ENCODE measurements around the gene ZBTB20. TPM values are rescaled to one million over a fixed set of nuclear protein-coding genes. Genes with fewer than 3 reads are reported as not detected.

ZBTB20 gene
- total RNA-seq, 4 donors from 2014 or later: 4.1 to 41.8 (median 11.6) TPM

DNA sequence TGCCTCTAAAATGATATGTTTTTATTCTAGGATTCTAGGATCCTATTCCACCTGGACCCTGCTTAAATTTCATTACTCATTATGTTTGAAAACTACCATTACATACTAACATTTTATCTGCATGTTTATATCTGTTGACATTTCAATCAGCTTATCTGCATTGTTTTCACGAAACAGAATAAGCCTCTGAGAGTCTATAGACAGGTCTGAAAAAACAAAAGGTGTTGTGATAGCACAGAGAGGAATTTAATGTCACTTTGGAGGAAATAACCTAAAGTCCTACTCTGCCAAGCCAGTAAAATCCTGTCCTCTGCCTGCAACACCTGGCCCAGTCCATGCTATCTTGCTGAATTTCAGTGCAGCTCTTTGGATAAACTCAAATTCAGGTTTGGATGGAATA lies 315.2 kb downstream of the ZBTB20 start:
- H3K4me3 ChIP-seq: no peak overlapping the region
- TF ChIP-seq POLR2A (IDR thresholded peaks at IDR 0.05): no peak
- TF ChIP-seq, protein P1, sequence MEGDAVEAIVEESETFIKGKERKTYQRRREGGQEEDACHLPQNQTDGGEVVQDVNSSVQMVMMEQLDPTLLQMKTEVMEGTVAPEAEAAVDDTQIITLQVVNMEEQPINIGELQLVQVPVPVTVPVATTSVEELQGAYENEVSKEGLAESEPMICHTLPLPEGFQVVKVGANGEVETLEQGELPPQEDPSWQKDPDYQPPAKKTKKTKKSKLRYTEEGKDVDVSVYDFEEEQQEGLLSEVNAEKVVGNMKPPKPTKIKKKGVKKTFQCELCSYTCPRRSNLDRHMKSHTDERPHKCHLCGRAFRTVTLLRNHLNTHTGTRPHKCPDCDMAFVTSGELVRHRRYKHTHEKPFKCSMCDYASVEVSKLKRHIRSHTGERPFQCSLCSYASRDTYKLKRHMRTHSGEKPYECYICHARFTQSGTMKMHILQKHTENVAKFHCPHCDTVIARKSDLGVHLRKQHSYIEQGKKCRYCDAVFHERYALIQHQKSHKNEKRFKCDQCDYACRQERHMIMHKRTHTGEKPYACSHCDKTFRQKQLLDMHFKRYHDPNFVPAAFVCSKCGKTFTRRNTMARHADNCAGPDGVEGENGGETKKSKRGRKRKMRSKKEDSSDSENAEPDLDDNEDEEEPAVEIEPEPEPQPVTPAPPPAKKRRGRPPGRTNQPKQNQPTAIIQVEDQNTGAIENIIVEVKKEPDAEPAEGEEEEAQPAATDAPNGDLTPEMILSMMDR (IDR thresholded peaks at IDR 0.05): no peak
- intact Hi-C loops (cut with DNase I): no loop called here
- H3K9me3 ChIP-seq: no peaks in the 10 kb centered on the region
- no peaks in the 10 kb centered on the region for H3K27me3 ChIP-seq
- H3K36me3 ChIP-seq: no peaks in the 10 kb centered on the region
- no peak overlapping the region for H3K27ac ChIP-seq
- 79 to 89% methylated on average over 1 of the region's 1 CpG for WGBS, 2 donors
- DNase-seq: no peak
- H3K4me1 ChIP-seq: no peaks in the 10 kb centered on the region

DNA sequence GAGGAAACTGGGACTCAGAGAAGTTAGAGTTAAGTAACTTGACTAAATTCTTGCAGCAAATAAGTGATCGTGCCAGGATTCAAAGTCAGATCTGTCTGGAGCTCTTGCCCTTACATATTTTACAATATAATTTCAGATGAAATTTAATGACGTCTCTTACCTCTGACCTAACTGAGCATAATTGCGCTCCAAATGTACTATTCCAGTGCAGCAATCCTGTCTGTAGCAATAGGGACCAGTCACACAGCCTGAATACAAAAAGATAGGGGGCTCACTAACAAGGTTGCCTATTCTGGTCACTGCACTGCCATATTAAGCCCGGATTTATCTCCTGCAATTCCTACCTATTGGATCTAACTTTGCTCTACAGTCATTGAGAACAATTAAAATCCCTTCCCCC lies 316.4 kb downstream of the ZBTB20 start:
- H3K4me3 ChIP-seq: no peak overlapping the region
- DNase-seq: no peak
- H3K27ac ChIP-seq: no peak overlapping the region
- no peaks in the 10 kb centered on the region for H3K4me1 ChIP-seq
- no peaks in the 10 kb centered on the region for H3K9me3 ChIP-seq
- WGBS, 2 donors: 94 to 98% methylated on average over 4 of the region's 4 CpGs
- no peaks in the 10 kb centered on the region for H3K36me3 ChIP-seq
- no peaks in the 10 kb centered on the region for H3K27me3 ChIP-seq
- intact Hi-C loops (cut with DNase I): no loop called here
- no peak for TF ChIP-seq POLR2A (IDR thresholded peaks at IDR 0.05)
- TF ChIP-seq, protein P1 (IDR thresholded peaks at IDR 0.05): no peak

DNA sequence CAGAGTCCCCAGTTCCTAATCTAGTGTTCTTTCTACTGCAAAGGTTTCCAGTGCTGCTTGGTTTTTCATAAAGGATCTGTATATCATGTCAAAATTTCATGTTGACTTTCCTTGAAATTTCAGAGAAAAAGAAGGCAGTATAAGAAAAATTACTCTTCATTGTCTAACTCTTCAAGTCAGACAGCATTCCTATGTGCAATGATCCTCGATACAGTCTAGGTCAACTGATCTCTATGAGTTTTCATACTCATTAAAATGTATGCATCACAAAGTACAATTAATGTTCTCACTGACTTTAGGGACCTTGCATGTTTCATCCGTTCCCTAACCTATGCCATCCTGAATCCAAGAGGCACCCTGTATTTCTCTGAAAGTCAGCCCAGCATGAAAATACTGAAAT lies 317.3 kb downstream of the ZBTB20 start:
- H3K27ac ChIP-seq: no peak overlapping the region
- H3K4me3 ChIP-seq: no peak overlapping the region
- intact Hi-C loops (cut with DNase I): no loop called here
- no peaks in the 10 kb centered on the region for H3K9me3 ChIP-seq
- DNase-seq: no peak
- no peaks in the 10 kb centered on the region for H3K36me3 ChIP-seq
- TF ChIP-seq, protein P1 (IDR thresholded peaks at IDR 0.05): no peak
- TF ChIP-seq POLR2A (IDR thresholded peaks at IDR 0.05): no peak
- no peaks in the 10 kb centered on the region for H3K27me3 ChIP-seq
- 67 to 89% methylated on average over 2 of the region's 2 CpGs for WGBS, 2 donors
- H3K4me1 ChIP-seq: no peaks in the 10 kb centered on the region

DNA sequence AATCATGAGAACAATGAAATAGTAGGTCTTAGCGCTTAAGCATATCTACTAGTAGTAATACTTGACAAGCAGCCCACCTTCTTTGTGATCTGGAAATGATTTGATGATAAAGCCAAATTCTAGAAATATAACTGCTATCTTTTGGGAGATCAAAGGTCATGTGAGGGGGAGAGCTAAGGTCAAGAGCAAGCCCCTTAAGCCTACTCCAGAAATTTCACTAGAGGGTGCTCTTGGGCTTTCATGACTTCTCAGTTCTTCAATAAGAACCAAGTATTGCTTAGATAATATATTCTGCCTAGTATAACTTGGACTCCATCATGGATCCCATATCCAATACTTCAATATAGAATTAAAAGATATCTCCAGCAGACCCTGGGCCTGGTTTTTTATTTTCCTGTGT lies 319.6 kb downstream of the ZBTB20 start:
- no peak overlapping the region for H3K27ac ChIP-seq
- intact Hi-C loops (cut with DNase I): no loop called here
- H3K9me3 ChIP-seq: no peaks in the 10 kb centered on the region
- WGBS, 2 donors: 96 to 100% methylated on average over 1 of the region's 1 CpG
- TF ChIP-seq POLR2A (IDR thresholded peaks at IDR 0.05): no peak
- TF ChIP-seq, protein P1 (IDR thresholded peaks at IDR 0.05): peak; percentile 14 to 55 (median 30)
- no peaks in the 10 kb centered on the region for H3K4me1 ChIP-seq
- H3K4me3 ChIP-seq: no peak overlapping the region
- no peaks in the 10 kb centered on the region for H3K36me3 ChIP-seq
- DNase-seq: no peak
- no peaks in the 10 kb centered on the region for H3K27me3 ChIP-seq

DNA sequence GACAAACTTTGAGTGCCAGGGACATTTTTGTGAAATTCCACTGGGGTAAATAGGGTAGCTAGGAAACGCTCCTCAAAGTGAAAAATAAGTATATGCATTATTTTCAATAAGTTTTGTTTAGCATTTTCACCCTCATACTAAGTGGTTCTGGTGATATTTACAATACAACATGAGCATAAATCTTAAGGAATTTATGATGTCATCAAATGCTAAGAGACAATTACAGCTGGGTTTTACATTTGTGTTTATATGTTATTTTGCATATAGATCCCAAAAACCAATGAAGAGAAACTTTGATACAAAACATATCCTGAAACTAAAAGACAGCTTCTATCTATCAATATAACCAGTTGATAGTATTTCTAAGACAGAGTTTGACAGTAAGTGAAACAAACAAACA lies 323.1 kb downstream of the ZBTB20 start:
- Histone ChIP-seq H3K36me3 (no peaks in the 10 kb centered on the region), H3K4me1 (no peaks in the 10 kb centered on the region), H3K9me3 (no peaks in the 10 kb centered on the region), H3K4me3 (no peak overlapping the region), H3K27me3 (no peaks in the 10 kb centered on the region), H3K27ac (no peak overlapping the region)
- intact Hi-C loops (cut with DNase I): no loop called here
- 85 to 93% methylated on average over 1 of the region's 1 CpG for WGBS, 2 donors
- DNase-seq: no peak
- TF ChIP-seq POLR2A (IDR thresholded peaks at IDR 0.05): no peak
- TF ChIP-seq, protein P1 (IDR thresholded peaks at IDR 0.05): no peak
